Activated CD4-positive, CD25-positive, alpha-beta regulatory T cell treated with anti-CD3 and anti-CD28 coated beads, Interleukin-2, amount 50 U/mL, for 16 hours (primary cell): ENCODE data around the gene ZNF543.
"Not testable (repeated sequence)": the region's sequence is repeated elsewhere in the genome, so short reads cannot be mapped to it uniquely, and the experiment has no call there.

ENCODE experiments used
- DNase-seq: peaks from one replicate; pipeline ENCODE4 v3.0.0-alpha.2; 2020; ENCODE audit warnings: low read depth, low spot score

The ZNF543 gene

DNA sequence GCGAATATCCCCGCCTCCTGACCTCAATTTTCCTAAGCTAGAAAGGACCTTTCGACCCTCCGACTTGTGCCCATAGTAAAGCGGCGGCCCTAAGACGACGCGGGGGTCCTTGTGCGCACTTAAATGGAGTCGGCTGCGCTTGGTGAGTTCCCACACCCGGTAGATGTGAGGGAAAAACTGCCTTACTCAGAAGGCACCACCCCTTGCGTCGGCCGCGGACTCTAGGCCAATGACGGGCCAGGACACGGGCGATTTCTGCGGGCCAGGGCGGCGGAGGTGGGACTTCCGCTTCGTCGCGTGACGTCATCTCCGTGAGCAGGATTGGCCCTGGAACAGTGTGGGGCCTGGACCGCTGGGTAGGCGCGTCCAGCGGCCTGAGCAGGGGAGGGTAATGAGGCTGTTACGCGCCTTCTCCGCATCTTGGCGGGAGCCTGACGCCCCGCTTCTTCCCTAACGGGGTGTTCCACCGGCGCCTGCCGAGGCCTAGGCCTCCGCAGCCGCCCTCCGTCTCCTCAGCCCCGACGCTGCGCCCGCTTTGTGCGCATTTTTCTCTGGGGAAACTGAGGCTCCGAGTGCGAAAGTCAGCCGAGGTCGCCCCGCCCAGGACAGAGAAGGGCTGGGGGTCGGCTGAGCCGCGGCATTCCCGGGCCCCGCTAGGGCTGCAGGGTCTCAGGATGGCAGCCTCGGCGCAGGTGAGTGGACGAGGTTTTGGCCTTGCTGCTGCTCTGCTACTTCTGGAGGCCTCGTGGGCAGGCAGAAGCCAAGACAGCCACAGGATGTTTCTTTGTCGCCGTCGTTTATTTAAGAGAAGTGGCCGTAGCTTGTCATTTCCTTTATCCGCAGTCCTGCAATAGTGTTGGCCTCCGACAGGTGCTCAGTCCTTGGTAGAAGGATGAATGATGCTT, at the start of gene ZNF543:
Gene ZNF543 (plus strand): TSS at position 293 of the 905 bp plus-strand sequence. CDS start 382 bp downstream, at position 675.
- DNase-seq = peak; percentile 78

DNA sequence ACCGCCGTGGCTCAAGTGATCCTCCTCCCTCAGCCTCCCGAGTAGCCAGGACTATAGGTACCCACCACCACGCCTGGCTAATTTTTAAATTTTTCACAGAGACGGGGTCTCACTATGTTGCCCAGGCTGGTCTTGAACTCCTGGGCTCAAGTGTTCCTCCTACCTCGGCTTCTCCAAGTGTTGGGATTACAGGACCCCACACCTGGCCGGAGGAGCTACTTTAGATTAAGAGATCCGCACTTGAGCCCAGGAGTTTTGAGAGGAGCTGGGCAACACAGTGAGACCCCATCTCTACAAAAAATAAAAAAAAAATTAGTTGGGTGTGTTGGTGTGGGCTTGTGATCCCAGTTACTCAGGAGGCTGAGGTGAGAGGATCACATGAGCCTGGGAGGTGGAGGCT, 49.0 kb upstream of the ZNF543 start:
- DNase-seq = no peak

DNA sequence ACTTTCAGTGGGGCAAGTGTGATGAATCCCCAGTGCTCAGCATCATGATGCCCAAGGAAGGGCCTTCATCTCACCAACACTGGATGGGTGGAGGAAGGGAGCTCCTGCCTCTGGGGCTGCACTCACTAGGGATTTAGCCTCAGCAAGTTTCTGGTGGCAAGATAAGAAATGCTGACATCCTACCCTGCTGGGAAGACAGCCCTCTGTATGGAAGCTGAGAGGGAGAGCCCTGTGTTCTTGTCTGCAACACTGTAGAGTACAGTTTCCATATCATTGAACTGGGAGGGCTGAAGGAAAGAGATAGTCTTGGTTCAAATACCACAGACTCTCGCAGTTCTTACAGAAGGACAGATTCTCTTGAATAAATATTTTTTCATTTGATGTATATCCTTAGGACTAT, 47.3 kb upstream of the ZNF543 start:
- DNase-seq = no peak

DNA sequence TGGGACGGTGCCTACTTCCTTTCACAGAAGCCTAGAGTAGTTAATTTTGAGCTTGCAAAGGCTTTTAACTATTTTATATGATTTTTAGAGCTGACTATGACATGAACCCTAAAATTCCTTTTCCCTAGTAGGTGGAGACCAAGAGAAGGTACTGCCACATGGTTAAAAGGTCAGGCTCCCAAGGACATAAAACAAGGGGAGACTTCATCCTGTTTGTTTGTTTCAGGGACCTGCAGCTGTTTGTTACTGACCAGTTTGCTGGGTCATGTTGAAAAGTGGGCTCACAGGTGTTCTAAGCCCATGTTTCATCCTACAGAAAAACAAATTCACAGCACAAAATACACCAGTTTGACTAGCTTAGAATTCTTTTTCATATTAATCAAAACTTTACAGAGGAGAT, 43.8 kb upstream of the ZNF543 start:
- DNase-seq = no peak

DNA sequence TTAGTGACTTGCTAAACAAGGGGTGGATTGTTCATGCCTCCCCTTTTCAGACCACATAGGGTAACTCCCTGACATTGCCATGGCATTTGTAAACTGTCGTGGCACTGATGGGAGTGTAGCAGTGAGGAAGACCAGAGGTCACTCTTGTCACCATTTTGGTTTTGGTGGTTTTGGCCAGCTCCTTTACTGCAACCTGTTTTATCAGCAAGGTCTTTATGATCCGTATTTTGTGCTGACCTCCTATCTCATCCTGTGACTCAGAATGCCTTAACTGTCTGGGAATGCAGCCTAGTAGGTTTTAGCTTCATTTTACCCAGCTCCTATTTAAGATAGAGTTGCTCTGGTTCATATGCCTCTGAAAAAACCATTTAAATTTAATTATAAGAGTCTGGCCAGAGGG, 41.8 kb upstream of the ZNF543 start:
- not testable (repeated sequence) for DNase-seq

DNA sequence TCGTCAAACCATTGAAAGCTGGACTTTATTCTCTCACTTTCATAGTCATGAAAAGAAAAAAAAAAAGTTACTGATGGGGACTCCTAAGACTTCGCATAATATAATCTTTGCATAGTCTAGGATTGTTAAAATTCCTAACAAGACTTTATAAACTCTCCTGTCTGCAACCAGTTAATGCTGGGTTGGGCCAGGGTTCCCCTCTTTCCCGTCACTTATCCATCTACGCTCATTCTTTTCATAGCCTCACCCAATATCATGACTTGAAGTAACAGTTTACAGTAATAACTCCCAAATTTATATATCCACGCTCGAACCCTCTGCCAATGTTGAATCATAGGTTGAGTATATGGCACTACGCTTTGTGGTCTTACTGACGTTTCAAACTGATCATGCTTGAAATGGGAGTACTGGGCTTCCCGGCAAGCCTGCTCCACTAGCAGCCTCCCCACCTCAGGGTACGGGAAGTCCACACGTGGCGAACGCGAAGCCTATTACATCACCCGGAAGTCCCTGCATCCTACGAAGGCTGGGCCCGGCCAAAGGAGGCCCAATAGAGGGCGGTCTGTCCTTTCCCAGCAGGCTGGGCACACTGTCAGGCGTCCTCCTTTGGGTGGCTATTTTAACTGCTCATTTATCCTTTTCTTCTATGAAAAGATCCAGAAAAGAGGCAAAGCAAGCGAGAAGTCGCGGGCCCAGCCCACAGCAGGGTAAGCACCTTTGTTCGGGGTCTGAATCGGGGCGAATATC, 40.7 kb upstream of the ZNF543 start:
- DNase-seq = peak; percentile 63

DNA sequence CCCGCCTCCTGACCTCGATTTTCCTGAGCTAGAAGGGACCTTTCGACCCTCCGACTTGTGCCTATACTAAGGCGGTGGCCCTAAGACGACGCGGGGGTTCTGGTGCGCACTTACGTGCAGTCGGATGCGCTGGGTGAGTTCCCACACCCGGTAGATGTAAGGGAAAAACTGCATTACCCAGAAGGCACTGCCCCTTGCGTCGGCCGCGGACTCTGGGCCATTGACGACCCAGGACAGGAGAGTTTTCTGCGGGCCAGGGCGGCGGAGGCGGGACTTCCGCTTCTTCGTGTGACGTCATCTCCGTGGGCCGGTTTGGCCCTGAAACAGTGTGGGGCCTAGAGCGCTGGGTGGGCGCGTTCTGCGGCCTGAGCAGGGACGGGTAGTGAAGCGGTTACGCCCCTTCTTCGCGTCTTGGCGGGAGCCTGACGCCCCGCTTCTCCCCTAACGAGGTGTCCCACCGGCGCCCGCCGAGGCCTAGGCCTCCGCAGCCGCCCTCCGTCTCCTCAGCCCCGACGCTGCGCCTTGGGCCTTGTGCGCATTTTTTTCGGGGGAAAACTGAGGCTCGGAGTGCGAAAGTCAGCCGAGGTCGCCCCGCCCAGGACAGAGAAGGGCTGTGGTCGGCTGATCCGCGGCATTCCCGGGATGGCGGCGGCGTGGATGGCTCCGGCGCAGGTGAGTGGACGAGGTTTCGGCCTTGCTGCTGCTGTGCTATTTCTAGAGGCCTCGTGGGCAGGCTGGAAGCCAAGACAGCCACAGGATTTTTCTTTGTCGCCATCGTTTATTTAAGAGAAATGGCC, 39.9 kb upstream of the ZNF543 start, which contains the start of gene ZNF460:
Gene ZNF460 (plus strand): TSS at position 321 of the 797 bp plus-strand sequence. CDS start 322 bp downstream, at position 643.
- peak; percentile 91 for DNase-seq

DNA sequence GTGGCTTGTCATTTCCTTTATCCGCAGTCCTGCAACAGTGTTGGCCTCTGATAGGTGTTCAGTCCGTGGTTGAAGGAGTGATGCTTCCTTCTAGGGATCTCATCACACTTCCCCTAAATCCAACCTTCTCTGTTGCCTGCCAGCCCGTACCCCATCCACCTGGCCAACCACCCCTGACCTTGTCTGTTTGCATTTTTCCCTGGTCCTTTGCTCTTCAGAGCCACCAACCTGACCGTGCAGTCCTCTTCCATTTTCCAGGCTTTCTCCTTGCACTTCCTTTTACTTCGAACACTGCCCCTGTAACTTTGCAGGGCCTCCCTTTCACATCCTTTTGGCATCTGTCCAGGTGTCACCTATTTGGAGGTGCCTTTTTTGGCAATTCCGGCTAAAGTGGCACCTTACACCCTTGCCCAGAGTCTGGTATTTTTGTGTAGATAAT, 39.3 kb upstream of the ZNF543 start:
- DNase-seq = peak; percentile 5

DNA sequence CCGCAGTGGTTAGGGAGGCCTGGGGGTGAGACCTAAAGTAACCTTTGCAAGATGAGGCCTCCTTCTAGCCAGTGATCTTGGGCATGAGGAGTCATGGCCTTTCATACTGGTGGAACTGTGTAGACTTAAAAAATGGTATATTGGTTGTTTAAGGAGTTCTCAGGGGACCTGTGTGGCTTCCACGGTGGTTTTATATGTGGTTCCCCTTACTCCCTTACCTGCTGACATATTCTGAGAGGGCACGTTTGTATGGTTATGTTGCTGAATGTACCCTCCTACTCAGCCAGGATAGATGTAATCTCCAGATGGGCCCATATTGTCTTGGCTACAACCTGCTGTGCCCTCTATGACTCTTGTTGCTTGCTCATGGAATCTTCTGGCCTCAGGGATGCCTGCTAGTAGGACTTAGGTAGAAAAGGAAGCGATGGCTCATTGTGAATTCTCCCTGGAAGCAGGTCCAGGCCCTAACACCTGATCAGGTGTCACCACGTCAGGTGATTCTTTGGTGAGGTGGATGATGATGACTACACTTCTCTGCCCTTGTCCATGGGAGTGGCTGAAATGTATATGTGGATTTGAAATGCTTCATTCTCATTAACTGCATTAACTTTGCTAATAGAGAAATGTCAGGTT, 38.1 kb upstream of the ZNF543 start:
- DNase-seq = no peak

DNA sequence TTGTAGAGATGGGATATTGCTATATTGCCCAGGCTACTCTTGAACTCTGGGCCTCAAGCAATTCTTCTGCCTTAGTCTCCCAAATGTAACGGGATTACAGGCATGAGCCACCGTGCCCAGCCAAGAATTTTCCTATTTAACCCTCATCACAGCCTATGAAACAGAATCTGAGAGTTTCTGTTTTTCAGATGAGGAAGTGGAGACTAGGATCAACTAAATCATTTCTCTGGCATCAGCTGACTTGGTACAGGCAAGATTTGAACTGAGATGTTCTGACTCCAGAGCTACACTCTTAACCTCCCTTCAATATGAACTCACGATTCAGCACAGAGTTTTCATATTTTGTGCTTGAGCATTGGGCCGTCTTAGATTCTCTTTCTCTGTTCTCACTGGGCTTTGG, 31.9 kb upstream of the ZNF543 start:
- no peak for DNase-seq

DNA sequence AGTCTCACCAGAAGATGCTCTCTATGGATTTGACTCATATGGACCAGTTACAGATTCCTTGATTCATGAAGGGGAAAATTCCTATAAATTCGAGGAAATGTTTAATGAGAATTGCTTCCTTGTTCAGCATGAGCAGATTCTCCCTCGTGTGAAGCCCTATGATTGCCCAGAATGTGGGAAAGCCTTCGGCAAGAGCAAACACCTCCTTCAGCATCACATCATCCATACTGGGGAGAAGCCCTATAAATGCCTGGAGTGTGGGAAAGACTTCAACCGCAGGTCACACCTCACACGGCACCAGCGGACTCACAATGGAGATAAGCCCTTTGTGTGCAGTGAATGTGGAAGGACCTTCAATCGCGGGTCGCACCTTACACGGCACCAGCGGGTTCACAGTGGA, 29.3 kb upstream of the ZNF543 start:
- DNase-seq = no peak

DNA sequence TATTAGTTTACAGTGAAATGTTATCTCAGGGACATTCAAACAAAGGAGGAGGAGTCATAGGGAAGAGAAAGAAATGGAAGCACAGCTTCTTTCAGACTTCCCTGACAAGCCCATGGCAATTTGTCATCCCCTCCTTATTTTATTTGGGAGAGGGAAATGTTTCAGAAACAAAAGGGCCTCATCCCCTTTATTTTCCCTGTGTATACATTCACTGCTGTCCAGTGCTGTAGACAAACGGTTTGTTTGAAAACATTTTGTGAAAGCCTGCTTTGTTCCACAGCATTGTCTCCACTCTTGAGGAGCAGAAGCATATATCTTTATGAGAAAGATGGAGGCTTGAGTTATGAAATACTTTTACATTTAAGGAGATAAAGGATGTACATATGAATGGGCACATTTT, 27.7 kb upstream of the ZNF543 start:
- DNase-seq = no peak

DNA sequence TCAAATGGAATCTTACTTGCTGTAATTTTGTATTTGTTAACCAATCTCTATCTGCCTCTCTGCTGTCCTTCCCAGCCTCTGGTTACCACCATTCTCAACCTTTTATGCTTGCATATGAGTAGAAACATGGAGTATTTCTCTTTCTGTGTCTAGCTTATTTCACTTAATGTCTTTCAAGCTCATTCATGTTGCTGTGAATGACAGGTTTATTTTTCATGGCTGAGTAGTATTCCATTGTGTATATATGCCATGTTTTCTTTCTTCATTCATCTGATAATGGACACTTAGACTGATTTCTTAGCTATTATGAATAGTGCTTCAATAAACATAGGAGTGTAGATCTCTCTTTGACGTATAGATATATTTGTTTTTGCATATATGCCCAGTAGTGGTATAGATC, 26.6 kb upstream of the ZNF543 start:
- no peak for DNase-seq

DNA sequence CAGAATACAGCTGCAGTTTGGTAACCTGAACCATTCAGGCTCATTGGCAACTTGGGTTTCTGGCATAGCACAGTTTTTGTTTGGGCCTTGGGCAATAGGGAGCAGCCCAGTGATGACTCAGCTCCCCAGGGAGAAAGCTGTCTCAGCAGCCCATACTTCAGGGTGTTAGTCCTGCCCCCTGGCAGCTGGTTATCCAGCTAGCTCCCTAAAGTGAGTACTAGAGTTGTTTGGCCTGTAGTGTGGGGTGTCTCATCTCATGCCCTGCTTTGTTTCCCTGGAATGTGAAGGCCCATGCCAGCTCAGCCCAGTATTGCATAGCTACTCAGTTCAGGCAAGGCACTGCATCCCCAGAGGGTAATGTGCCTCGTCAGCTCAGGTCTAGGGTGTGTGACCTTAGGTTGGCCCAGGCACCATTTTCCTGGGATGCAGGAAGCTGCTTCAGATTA, 18.2 kb upstream of the ZNF543 start:
- no peak for DNase-seq

DNA sequence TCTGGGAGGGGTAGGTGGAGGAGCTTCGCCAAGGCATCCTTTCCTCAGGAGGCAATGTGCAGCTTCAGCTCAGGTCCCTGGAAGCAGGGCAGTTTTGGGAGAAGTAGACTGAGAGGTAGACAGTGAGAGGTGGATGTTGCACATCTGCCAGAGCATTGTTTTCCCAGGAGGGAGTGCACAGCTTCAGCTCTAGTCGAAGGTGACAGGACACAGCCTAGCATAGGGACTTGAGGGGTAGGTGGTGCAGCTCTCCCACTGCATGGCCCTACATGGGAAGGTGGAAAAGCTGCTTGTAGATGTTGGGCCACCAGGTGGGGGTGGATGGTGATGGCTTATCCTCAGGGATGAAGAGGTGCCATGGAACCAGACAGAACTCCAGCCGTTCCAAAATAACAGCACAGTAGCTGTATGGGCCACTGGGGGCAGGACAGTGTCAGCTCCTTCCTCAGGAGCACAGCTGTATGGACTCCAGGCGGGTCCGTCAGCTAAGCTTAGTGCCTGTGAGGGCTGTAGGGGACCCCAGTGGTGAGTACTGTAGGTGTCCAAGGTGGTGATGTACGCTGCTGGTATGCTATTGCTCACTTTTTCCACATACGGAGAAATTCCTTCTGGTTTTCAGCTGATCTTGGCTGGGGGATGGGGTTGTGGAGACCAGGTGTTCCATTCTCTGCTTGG, 17.4 kb upstream of the ZNF543 start:
- DNase-seq = no peak

DNA sequence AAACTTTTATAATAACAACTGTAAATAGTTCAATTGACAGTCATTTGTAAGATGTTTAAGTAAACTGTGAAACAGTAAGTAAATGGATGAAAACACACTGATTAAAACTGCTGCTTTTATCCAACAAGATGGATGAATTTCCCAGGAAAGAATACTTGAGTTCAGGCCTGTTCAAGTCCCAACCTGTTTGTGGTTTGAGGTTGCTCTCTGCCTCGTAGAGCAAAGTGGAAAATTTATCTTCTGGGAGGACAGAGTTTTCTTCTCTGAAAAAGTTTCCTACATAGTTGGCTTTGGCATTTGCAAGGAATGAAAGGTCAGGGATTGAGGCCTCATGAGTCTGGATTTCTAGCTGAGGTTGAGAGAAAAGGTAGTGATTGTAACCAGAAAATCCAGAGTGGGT, 15.2 kb upstream of the ZNF543 start:
- DNase-seq = no peak

DNA sequence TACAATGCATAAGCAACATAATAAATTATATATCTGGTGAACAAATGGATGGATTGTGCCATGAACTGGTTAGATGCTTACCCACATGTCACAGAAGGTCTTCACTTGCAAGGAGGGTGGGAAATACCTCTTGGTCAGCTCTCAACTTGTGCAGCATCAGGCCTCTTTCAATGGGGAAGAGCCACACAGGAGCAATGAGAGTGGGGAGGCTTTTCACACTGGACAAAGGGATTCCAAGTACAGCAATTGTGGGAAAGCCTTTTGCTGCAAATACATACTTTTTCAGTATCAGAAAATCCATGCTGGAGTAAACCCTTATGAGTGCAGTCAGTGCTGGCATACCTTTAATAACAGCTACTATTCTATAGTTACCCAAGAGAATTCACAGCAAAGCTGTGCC, 11.8 kb upstream of the ZNF543 start:
- DNase-seq = no peak

DNA sequence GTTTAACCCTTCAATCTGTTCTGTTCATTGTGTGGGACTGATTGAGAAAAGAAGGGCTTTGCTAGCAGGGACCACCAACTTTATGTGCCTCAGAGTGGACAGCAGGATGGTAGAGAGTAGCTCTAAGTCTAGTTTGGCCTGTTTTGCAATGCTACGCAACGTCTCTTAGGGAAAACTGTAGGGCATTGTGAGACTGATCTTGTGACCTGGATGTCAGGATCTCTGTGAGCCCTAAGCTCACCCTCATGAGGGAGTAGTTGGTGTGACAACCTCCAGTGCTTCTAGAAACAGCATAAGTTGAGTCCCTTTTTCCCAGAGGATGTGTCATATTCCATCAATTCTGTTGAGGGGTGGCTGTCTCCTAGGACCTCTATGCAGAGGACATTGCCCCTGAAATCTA, 9.5 kb upstream of the ZNF543 start:
- DNase-seq = no peak

DNA sequence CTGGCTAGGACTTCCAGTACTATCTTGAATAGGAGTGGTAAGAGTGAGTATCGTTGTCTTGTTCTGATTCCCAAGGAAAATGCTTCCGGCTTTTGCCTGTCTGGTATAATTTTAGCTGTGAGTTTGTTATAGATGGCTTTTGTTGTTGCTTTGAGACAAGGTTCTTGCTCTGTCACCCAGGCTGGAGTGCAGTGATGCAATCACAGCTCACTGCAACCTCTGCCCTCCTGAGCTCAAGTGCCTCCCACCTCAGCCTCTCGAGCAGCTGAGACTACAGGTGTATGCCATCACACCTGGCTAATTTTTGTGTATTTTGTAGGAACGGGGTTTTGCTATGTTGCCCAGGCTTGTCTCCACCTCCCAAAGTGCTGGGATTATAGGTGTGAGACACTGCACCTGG, 6.1 kb upstream of the ZNF543 start:
- no peak for DNase-seq

DNA sequence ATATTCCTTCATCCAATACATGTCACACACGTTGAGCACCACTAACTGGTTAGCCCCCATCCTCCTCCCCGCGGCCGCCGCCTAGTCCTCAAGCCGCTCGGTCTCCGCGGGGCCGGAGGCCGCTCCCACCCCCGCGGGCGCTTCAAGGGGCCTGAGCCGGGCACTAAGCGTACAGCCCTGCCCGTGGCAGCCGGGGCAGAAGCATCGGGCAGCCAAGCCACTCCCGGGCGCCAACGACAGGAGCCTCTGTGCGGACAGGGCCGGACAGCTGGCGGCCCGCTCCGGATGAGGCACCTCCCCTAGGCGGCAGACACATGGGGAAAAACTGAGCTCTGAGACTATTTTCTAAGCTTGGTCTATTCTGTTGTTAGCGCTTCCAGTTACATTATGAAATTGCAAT, 2.8 kb upstream of the ZNF543 start:
- no peak for DNase-seq

DNA sequence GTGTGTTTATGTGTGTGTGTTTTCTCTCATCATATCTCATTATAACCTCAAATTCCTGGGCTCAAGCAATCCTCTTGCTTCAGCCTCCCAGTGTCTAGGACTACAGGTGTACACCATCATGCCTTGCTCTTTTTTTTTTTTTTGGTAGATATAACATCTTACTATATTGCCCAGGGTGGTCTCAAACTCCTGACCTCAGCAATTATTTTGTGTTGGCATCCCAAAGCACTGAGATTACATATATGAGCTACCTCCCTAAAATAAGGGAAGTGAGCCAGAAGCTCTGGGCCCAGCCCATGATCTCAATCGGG, 448 bp upstream of the ZNF543 start:
- no peak for DNase-seq
